ENCODE data around the gene TAF1. TPM values are rescaled to one million over a fixed set of nuclear protein-coding genes. Genes with fewer than 3 reads are reported as not detected.
"Not testable (repeated sequence)": the region's sequence is repeated elsewhere in the genome, so short reads cannot be mapped to it uniquely, and the experiment has no call there.

The TAF1 gene
- total and polyA plus RNA-seq, 9 of the 15 experiments (the other 6 are each of a cell fraction or from before 2014, with no cell fraction given) = 6.4 to 45.1 (median 38.1) TPM

DNA sequence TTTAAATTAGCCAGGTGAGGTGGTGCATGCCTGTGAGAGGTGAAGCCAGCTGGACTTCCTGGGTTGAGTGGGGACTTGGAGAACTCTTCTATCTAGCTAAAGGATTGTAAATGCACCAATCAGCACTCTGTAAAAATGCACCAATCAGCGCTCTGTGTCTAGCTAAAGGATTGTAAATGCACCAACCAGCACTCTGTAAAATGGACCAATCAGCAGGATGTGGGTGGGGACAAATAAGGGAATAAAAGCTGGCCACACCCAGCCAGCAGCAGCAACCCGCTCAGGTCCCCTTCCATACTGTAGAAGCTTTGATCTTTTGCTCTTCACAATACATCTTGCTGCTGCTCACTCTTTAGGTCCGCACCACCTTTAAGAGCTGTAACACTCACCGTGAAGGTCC is 147.6 kb downstream of the TAF1 start:
- not testable (repeated sequence) for H3K4me2 ChIP-seq (ENCODE audit: insufficient read depth, low read length); H3K9ac ChIP-seq (ENCODE audit: insufficient read depth in 1 of 2, low read depth in 2 of 2, low read length in 2 of 2)
- POLR2A ChIA-PET = interaction anchor here (0.7 kb wide), 1 partner anchor 21 kb away, joined by 4 read pairs; no protein-coding TSS in a partner anchor

DNA sequence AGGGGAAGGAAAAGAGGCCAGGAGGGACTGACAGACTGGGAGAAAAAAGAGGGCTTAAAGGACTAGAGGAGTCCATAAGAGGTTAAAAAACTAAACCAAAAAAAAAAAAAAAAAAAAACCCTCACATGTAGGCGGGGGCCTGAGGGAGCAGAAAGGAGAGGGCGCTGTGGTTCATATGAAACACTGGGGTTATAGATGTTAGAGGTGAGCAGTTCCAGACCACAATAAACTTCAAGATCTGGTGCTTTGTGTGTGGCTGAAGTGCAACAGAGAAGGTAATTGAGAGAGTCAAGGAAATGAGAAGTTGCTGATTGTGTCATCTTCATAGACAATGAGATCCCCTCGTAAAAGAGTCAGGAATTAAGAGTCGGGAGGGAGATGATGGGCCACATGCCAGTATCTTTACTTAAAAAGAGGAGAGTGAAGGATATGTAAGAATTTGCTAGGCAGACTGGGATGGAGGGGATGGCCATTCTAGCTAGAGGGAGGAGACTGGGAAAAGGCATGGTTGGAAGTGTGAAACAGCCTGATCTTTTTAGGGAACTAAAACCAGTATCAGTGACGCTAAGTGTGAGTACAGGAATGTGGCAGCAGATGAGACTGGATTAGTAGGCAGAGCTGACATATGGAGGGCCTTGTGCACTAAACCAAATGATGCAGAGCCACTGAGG is 148.3 kb downstream of the TAF1 start:
- Histone ChIP-seq H3K27me3 (ENCODE audit: control insufficient read depth in 2 of 2, insufficient read depth in 2 of 2, low read length in 2 of 2) (no peaks in the 10 kb centered on the region), H3K9me1 (ENCODE audit: control insufficient read depth, insufficient read depth, low read length) (no peaks in the 10 kb centered on the region), H3K9ac (ENCODE audit: insufficient read depth in 1 of 2, low read depth in 2 of 2, low read length in 2 of 2) (no peak overlapping the region), H2AFZ (ENCODE audit: low read depth, low read length) (peak overlapping the region; percentile 10; the same call in 1 of the 2 replicates), H3K4me3 (no peak overlapping the region), H3K79me2 (ENCODE audit: control insufficient read depth, insufficient read depth, low read length) (no peaks in the 10 kb centered on the region), H3K36me3 (ENCODE audit: control insufficient read depth, insufficient read depth, low read length) (no peaks in the 10 kb centered on the region), H3K4me2 (ENCODE audit: insufficient read depth, low read length) (no peak overlapping the region), H3K9me3 (replicated peaks; ENCODE audit: control insufficient read depth, insufficient read depth, low read depth, low read length) (no peaks in the 10 kb centered on the region; the same call in 1 of the 2 replicates), H4K20me1 (replicated peaks; ENCODE audit: control insufficient read depth, insufficient read depth, low read length) (no peaks in the 10 kb centered on the region), H3K27ac (ENCODE audit: extremely low read depth, low read depth, low read length) (no peak overlapping the region), H3K4me1 (replicated peaks in 1 of 2; ENCODE audit: control insufficient read depth in 2 of 2, insufficient read depth in 2 of 2, low read length in 2 of 2) (no peaks in the 10 kb centered on the region)
- BruUV-seq (replicated peaks) = no TSS peak
- peak; percentile 72; the same call in 2 of the 3 replicates for ATAC-seq
- ChIA-PET CTCF (ENCODE audit: low intra/inter-chr PET ratio) (no interaction called here), POLR2A (no interaction called here)
- intact Hi-C loops (cut with micrococcal nuclease) = no loop called here
- DNase-seq (ENCODE audit: extremely low read depth in 1 of 4, low spot score in 3 of 4) = no peak
- TF ChIP-seq CCNT2 (IDR thresholded peaks at IDR 0.05; ENCODE audit: borderline replicate concordance, extremely low read depth, insufficient read length, low read depth, low read length) = no peak
- TF ChIP-seq ZNF384 (IDR thresholded peaks at IDR 0.05; ENCODE audit: low read depth, low read length) = peak; percentile 73
- TF ChIP-seq, protein P1, sequence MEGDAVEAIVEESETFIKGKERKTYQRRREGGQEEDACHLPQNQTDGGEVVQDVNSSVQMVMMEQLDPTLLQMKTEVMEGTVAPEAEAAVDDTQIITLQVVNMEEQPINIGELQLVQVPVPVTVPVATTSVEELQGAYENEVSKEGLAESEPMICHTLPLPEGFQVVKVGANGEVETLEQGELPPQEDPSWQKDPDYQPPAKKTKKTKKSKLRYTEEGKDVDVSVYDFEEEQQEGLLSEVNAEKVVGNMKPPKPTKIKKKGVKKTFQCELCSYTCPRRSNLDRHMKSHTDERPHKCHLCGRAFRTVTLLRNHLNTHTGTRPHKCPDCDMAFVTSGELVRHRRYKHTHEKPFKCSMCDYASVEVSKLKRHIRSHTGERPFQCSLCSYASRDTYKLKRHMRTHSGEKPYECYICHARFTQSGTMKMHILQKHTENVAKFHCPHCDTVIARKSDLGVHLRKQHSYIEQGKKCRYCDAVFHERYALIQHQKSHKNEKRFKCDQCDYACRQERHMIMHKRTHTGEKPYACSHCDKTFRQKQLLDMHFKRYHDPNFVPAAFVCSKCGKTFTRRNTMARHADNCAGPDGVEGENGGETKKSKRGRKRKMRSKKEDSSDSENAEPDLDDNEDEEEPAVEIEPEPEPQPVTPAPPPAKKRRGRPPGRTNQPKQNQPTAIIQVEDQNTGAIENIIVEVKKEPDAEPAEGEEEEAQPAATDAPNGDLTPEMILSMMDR (IDR thresholded peaks at IDR 0.05 in 2 of 3, conservative IDR thresholded peaks at IDR 0.05 in 1 of 3; ENCODE audit: insufficient read depth in 2 of 3, low read depth in 1 of 3, low read length in 3 of 3) = 0 out of 6 replicates have a peak, but pooled peaks of 1 of the 3 experiments have one; percentile 5
- WGBS (ENCODE audit: insufficient coverage, low coverage, missing lambda C conversion rate) = 7% methylated on average over 4 of the region's 5 CpGs
- FAIRE-seq = no peak
- in situ Hi-C loops (cut with MboI) = no loop called here

More for the DNA sequence above, 147.6 kb downstream of the TAF1 start:
- BruUV-seq (replicated peaks); ATAC-seq; H3K36me3 ChIP-seq (ENCODE audit: control insufficient read depth, insufficient read depth, low read length); H3K4me1 ChIP-seq (replicated peaks in 1 of 2; ENCODE audit: control insufficient read depth in 2 of 2, insufficient read depth in 2 of 2, low read length in 2 of 2); H3K27me3 ChIP-seq (ENCODE audit: control insufficient read depth in 2 of 2, insufficient read depth in 2 of 2, low read length in 2 of 2); DNase-seq (ENCODE audit: extremely low read depth in 1 of 4, low spot score in 3 of 4); H3K79me2 ChIP-seq (ENCODE audit: control insufficient read depth, insufficient read depth, low read length); H4K20me1 ChIP-seq (replicated peaks; ENCODE audit: control insufficient read depth, insufficient read depth, low read length); in situ Hi-C loops (cut with MboI); H3K4me3 ChIP-seq; FAIRE-seq; H3K27ac ChIP-seq (ENCODE audit: extremely low read depth, low read depth, low read length); H3K9me3 ChIP-seq (replicated peaks; ENCODE audit: control insufficient read depth, insufficient read depth, low read depth, low read length); H3K9me1 ChIP-seq (ENCODE audit: control insufficient read depth, insufficient read depth, low read length); H2AFZ ChIP-seq (ENCODE audit: low read depth, low read length); intact Hi-C loops (cut with micrococcal nuclease): not testable (repeated sequence)
- WGBS (ENCODE audit: insufficient coverage, low coverage, missing lambda C conversion rate) = 62% methylated on average over 4 of the region's 4 CpGs
- peak; percentile 75 for TF ChIP-seq NFYB (IDR thresholded peaks at IDR 0.05; ENCODE audit: extremely low read depth, insufficient read length)
- CTCF ChIA-PET (ENCODE audit: low intra/inter-chr PET ratio) = interaction anchor here (0.8 kb wide), 1 partner anchor 388 kb away, joined by 3 read pairs; no protein-coding TSS in a partner anchor

All from K562 (cell line).